ENCODE results near the gene MDH1B. TPM values are rescaled to one million over a fixed set of nuclear protein-coding genes. Genes with fewer than 3 reads are reported as not detected.

MDH1B gene
- total RNA-seq, 2 experiments from 2014 or later, result 0.90 to 1.1 TPM

GRCh38 chr2:206790311-206790935 lies 25.3 kb upstream of the MDH1B start:
- H3K36me3 Mint-ChIP-seq, result peaks cover 15% of the 10 kb centered on the region
- H3K9me3 Mint-ChIP-seq, result no peaks in the 10 kb centered on the region

GRCh38 chr2:206784559-206785353 lies 19.6 kb upstream of the MDH1B start:
- DNase-seq, result no peak
- H3K27me3 Mint-ChIP-seq, result no peaks in the 10 kb centered on the region
- peaks cover 18% of the 10 kb centered on the region for H3K4me1 Mint-ChIP-seq
- peaks cover 47% of the 10 kb centered on the region for H3K36me3 Mint-ChIP-seq
- H3K4me3 Mint-ChIP-seq, result no peak overlapping the region
- H3K9me3 Mint-ChIP-seq, result peaks cover 18% of the 10 kb centered on the region
- peak overlapping the region; percentile 49 for H3K27ac Mint-ChIP-seq

More at GRCh38 chr2:206790311-206790935, 25.3 kb upstream of the MDH1B start:
- H3K27me3 Mint-ChIP-seq, result no peaks in the 10 kb centered on the region
- H3K4me1 Mint-ChIP-seq, result no peaks in the 10 kb centered on the region
- no peak for DNase-seq
- H3K4me3 Mint-ChIP-seq, result no peak overlapping the region
- H3K27ac Mint-ChIP-seq, result no peak overlapping the region

GRCh38 chr2:206783718-206784117 lies 18.6 kb upstream of the MDH1B start:
- Mint-ChIP-seq H3K27me3 (no peaks in the 10 kb centered on the region), H3K36me3 (peaks cover 57% of the 10 kb centered on the region), H3K4me3 (no peak overlapping the region), H3K4me1 (peaks cover 21% of the 10 kb centered on the region), H3K9me3 (peaks cover 24% of the 10 kb centered on the region), H3K27ac (no peak overlapping the region)
- no peak for DNase-seq

- H3K27me3 Mint-ChIP-seq, result no peaks in the 10 kb centered on the region
- H3K27ac Mint-ChIP-seq, result no peak overlapping the region
- no peak for DNase-seq
- peaks cover 82% of the 10 kb centered on the region for H3K36me3 Mint-ChIP-seq
- peaks cover 36% of the 10 kb centered on the region for H3K9me3 Mint-ChIP-seq
- peaks cover 34% of the 10 kb centered on the region for H3K4me1 Mint-ChIP-seq
- no peak overlapping the region for H3K4me3 Mint-ChIP-seq
Observed at GRCh38 chr2:206780671-206781070, 15.5 kb upstream of the MDH1B start.

- Mint-ChIP-seq H3K4me3 (no peak overlapping the region), H3K9me3 (peaks cover 33% of the 10 kb centered on the region), H3K27me3 (no peaks in the 10 kb centered on the region), H3K4me1 (peaks cover 37% of the 10 kb centered on the region), H3K27ac (no peak overlapping the region), H3K36me3 (peaks cover 72% of the 10 kb centered on the region)
- DNase-seq, result no peak
Observed at GRCh38 chr2:206776432-206776831, 11.3 kb upstream of the MDH1B start.

- no peak for DNase-seq
- H3K4me3 Mint-ChIP-seq, result no peak overlapping the region
- no peaks in the 10 kb centered on the region for H3K27me3 Mint-ChIP-seq
- H3K9me3 Mint-ChIP-seq, result peaks cover 22% of the 10 kb centered on the region
- no peak overlapping the region for H3K27ac Mint-ChIP-seq
- peaks cover 36% of the 10 kb centered on the region for H3K4me1 Mint-ChIP-seq
- peaks cover 66% of the 10 kb centered on the region for H3K36me3 Mint-ChIP-seq
Observed at GRCh38 chr2:206774871-206775270, 9.7 kb upstream of the MDH1B start.

- DNase-seq, result no peak
- H3K36me3 Mint-ChIP-seq, result peaks cover 20% of the 10 kb centered on the region
- H3K4me3 Mint-ChIP-seq, result peak overlapping the region; percentile 94
- H3K27me3 Mint-ChIP-seq, result no peaks in the 10 kb centered on the region
- H3K4me1 Mint-ChIP-seq, result peaks cover 31% of the 10 kb centered on the region
- H3K27ac Mint-ChIP-seq, result peak overlapping the region; percentile 97
- no peaks in the 10 kb centered on the region for H3K9me3 Mint-ChIP-seq
Observed at GRCh38 chr2:206766057-206766930, 1.2 kb upstream of the MDH1B start.

GRCh38 chr2:206764673-206765241 lies 371 bp downstream of the MDH1B start:
- Mint-ChIP-seq H3K27me3 (no peaks in the 10 kb centered on the region), H3K4me1 (peaks cover 28% of the 10 kb centered on the region), H3K27ac (peak overlapping the region; percentile 97), H3K36me3 (peaks cover 12% of the 10 kb centered on the region), H3K4me3 (peak overlapping the region; percentile 94), H3K9me3 (no peaks in the 10 kb centered on the region)
- no peak for DNase-seq

- no peak for DNase-seq
- Mint-ChIP-seq H3K27me3 (peaks cover 22% of the 10 kb centered on the region), H3K4me1 (no peaks in the 10 kb centered on the region), H3K27ac (no peak overlapping the region), H3K4me3 (no peak overlapping the region), H3K9me3 (no peaks in the 10 kb centered on the region), H3K36me3 (no peaks in the 10 kb centered on the region)
Observed at GRCh38 chr2:206756816-206757215, 8.3 kb downstream of the MDH1B start.

- no peak overlapping the region for H3K27ac Mint-ChIP-seq
- no peak for DNase-seq
Observed at GRCh38 chr2:206740800-206741199, 24.3 kb downstream of the MDH1B start.

GRCh38 chr2:206739271-206739670 lies 25.9 kb downstream of the MDH1B start:
- Mint-ChIP-seq H3K9me3 (no peaks in the 10 kb centered on the region), H3K4me3 (no peak overlapping the region), H3K4me1 (no peaks in the 10 kb centered on the region), H3K36me3 (no peaks in the 10 kb centered on the region), H3K27ac (no peak overlapping the region), H3K27me3 (peaks cover 16% of the 10 kb centered on the region)
- DNase-seq, result no peak

More at GRCh38 chr2:206740800-206741199, 24.3 kb downstream of the MDH1B start:
- peaks cover 16% of the 10 kb centered on the region for H3K27me3 Mint-ChIP-seq
- no peaks in the 10 kb centered on the region for H3K36me3 Mint-ChIP-seq
- H3K9me3 Mint-ChIP-seq, result no peaks in the 10 kb centered on the region
- H3K4me3 Mint-ChIP-seq, result no peak overlapping the region
- H3K4me1 Mint-ChIP-seq, result no peaks in the 10 kb centered on the region

- peaks cover 6% of the 10 kb centered on the region for H3K27me3 Mint-ChIP-seq
- no peaks in the 10 kb centered on the region for H3K36me3 Mint-ChIP-seq
- H3K4me3 Mint-ChIP-seq, result no peak overlapping the region
- no peak overlapping the region for H3K27ac Mint-ChIP-seq
- DNase-seq, result no peak
- H3K4me1 Mint-ChIP-seq, result no peaks in the 10 kb centered on the region
- H3K9me3 Mint-ChIP-seq, result no peaks in the 10 kb centered on the region
Observed at GRCh38 chr2:206736935-206737334, 28.2 kb downstream of the MDH1B start.

- Mint-ChIP-seq H3K4me3 (no peak overlapping the region), H3K27me3 (peaks cover 13% of the 10 kb centered on the region), H3K27ac (no peak overlapping the region), H3K4me1 (no peaks in the 10 kb centered on the region), H3K36me3 (no peaks in the 10 kb centered on the region), H3K9me3 (no peaks in the 10 kb centered on the region)
- no peak for DNase-seq
Observed at GRCh38 chr2:206733341-206733740, 31.8 kb downstream of the MDH1B start.

GRCh38 chr2:206728277-206729199 lies 36.6 kb downstream of the MDH1B start:
- no peak overlapping the region for H3K27ac Mint-ChIP-seq
- no peak for DNase-seq
- no peak overlapping the region for H3K4me3 Mint-ChIP-seq
- no peaks in the 10 kb centered on the region for H3K9me3 Mint-ChIP-seq
- H3K36me3 Mint-ChIP-seq, result no peaks in the 10 kb centered on the region
- no peaks in the 10 kb centered on the region for H3K4me1 Mint-ChIP-seq
- H3K27me3 Mint-ChIP-seq, result peaks cover 50% of the 10 kb centered on the region

Measured in activated naive CD8-positive, alpha-beta T cell treated with anti-CD3 and anti-CD28 coated beads for 36 hours (primary cell).